HepG2 (cell line): ENCODE data around the gene THBS1. TPM values are rescaled to one million over a fixed set of nuclear protein-coding genes. Genes with fewer than 3 reads are reported as not detected.

Experiments used
- ATAC-seq: fragments of 200-7000 bp; cut with Tn5 transposase; 3 replicates; pipeline ENCODE4 v1.9.1; 2020; ENCODE audit warnings: mild to moderate bottlenecking, moderate library complexity
- BruUV-seq: library from RNA; stranded (reverse); fragments of 400-500 nt; replicated peaks from 2 replicates; lab custom pipeline; 2021; lab: Mats Ljungman, UMichigan
- CTCF ChIA-PET: fragments of 300-600 bp; formaldehyde crosslinking; extraction: SDS; loops from one replicate; lab custom pipeline; 2021; ENCODE audit warnings: low total read pairs, inconsistent platforms, low intra/inter-chr PET ratio; lab: Yijun Ruan, JAX
- POLR2A ChIA-PET: fragments of 350-600 bp; sonication (Branson Sonifier 250); formaldehyde crosslinking; loops from one replicate; lab custom pipeline; 2020; ENCODE audit warnings: antibody characterized with exemption, inconsistent platforms; lab: Yijun Ruan, JAX
- DNase-seq: peaks from one replicate; pipeline ENCODE4 v3.0.0-alpha.2; 2015; ENCODE audit warnings: low spot score
- FAIRE-seq: peaks from 3 replicates; lab custom pipeline; 2011; peaks lifted over from hg19 to GRCh38; lab: Jason Lieb, UNC
- H2AFZ ChIP-seq: one replicate; pipeline ENCODE4 v1.6.1; 2011; ENCODE audit warnings: low read length, inconsistent platforms
- H3K27ac ChIP-seq: fragments of 300-600 bp; 3 replicates; pipeline ENCODE4 v1.8.0; 2011; ENCODE audit warnings: mixed run types, mild to moderate bottlenecking, mixed read lengths, low read length, inconsistent platforms; ENCODE audit not compliant: insufficient read depth; ENCODE audit errors: extremely low read length
- H3K27me3 ChIP-seq, 2 experiments: fragments of 200-600 bp in 1 of 2; 2 replicates in 1 of 2; 3 replicates in 1 of 2; pipeline versions ENCODE4 v1.6.0 to v1.8.0; 2011; ENCODE audit warnings: low read length in 2 of 2, mild to moderate bottlenecking in 2 of 2, moderate library complexity in 2 of 2, inconsistent platforms in 1 of 2; ENCODE audit not compliant: insufficient read depth in 2 of 2, control insufficient read depth in 1 of 2
- H3K36me3 ChIP-seq, 2 experiments: fragments of 200-600 bp in 1 of 2; replicated peaks in 1 of 2; 2 replicates in 1 of 2; 3 replicates in 1 of 2; pipeline versions ENCODE4 v1.5.1 to v1.8.0; 2011; ENCODE audit warnings: low read length in 2 of 2, inconsistent platforms in 1 of 2; ENCODE audit not compliant: insufficient read depth in 2 of 2, control insufficient read depth in 1 of 2
- H3K4me1 ChIP-seq: 2 replicates; pipeline ENCODE4 v1.5.1; 2012; ENCODE audit warnings: low read length, inconsistent platforms; ENCODE audit not compliant: insufficient read depth
- H3K4me2 ChIP-seq: 2 replicates; pipeline ENCODE4 v1.6.0; 2011; ENCODE audit warnings: low read depth, low read length, inconsistent platforms
- H3K4me3 ChIP-seq, 3 experiments: fragments of 200-600 bp in 1 of 3; sonication (generic), shearing (Covaris generic) in 1 of 3; replicated peaks in 1 of 3; 2 replicates each; pipeline ENCODE4 v1.5.1; 2011 to 2016; ENCODE audit warnings: low read length in 3 of 3, inconsistent platforms in 2 of 3, low read depth in 2 of 3, mild to moderate bottlenecking in 2 of 3, control low read depth in 1 of 3, mixed read lengths in 1 of 3; ENCODE audit not compliant: insufficient read depth in 1 of 3
- H3K79me2 ChIP-seq: one replicate; pipeline ENCODE4 v1.6.1; 2011; ENCODE audit warnings: low read length, inconsistent platforms; ENCODE audit not compliant: insufficient read depth
- H3K9ac ChIP-seq: 2 replicates; pipeline ENCODE4 v1.6.0; 2011; ENCODE audit warnings: mild to moderate bottlenecking, low read depth, low read length, inconsistent platforms; ENCODE audit not compliant: insufficient read depth
- H3K9me3 ChIP-seq: 2 replicates; pipeline ENCODE4 v1.5.1; 2012; ENCODE audit warnings: mild to moderate bottlenecking, low read length
- H4K20me1 ChIP-seq: 2 replicates; pipeline ENCODE4 v1.6.0; 2011; ENCODE audit warnings: inconsistent platforms, mild to moderate bottlenecking, low read length, moderate library complexity; ENCODE audit not compliant: insufficient read depth
- AHR ChIP-seq: IDR thresholded peaks from 2 replicates; pipeline ENCODE4 v1.6.1; 2018; ENCODE audit warnings: missing genetic modification reagents, missing compliant biosample characterization
- GABPA ChIP-seq, 2 experiments: IDR thresholded peaks; 2 replicates each; pipeline ENCODE4 v1.6.1; 2011 to 2016; ENCODE audit warnings: low read depth in 2 of 2, low read length in 1 of 2, missing biosample characterization in 1 of 2, missing genetic modification characterization in 1 of 2
- MTA1 ChIP-seq: sonication (generic); formaldehyde crosslinking; IDR thresholded peaks from 2 replicates; pipeline ENCODE4 v1.4.0; 2020; ENCODE audit warnings: missing genetic modification reagents, mild to moderate bottlenecking, borderline replicate concordance
- RCOR2 ChIP-seq: IDR thresholded peaks from 2 replicates; pipeline ENCODE4 v1.6.1; 2016; ENCODE audit warnings: missing biosample characterization, missing genetic modification reagents
- ZBTB26 ChIP-seq: IDR thresholded peaks from 2 replicates; pipeline ENCODE4 v1.6.1; 2016; ENCODE audit warnings: missing compliant biosample characterization, missing genetic modification reagents, borderline replicate concordance
- ZNF337 ChIP-seq: sonication (generic); formaldehyde crosslinking; IDR thresholded peaks from 2 replicates; pipeline ENCODE4 v1.5.1; 2020; ENCODE audit warnings: missing genetic modification reagents, low read depth, mild to moderate bottlenecking, borderline replicate concordance
- ZNF343 ChIP-seq: sonication (generic); formaldehyde crosslinking; IDR thresholded peaks from 2 replicates; pipeline ENCODE4 v1.4.0; 2020; ENCODE audit warnings: mild to moderate bottlenecking, missing genetic modification reagents
- ZNF562 ChIP-seq: sonication (generic); formaldehyde crosslinking; IDR thresholded peaks from 2 replicates; pipeline ENCODE4 v1.8.0; 2022; ENCODE audit warnings: missing genetic modification reagents, borderline replicate concordance
- ZNF768 ChIP-seq: sonication (generic); formaldehyde crosslinking; IDR thresholded peaks from 2 replicates; pipeline ENCODE4 v1.4.0; 2020; ENCODE audit warnings: missing genetic modification reagents
- WGBS: methylation state at CpG from one replicate; pipeline ENCODE4 v1.1.6; 2017; ENCODE audit warnings: low lambda C conversion rate; 5-methylcytosine and 5-hydroxymethylcytosine counted together
- in situ Hi-C: cut with HindIII; loops from 2 replicates; pipeline ENCODE4 v1.10.0; 2017; ENCODE audit warnings: low pct_unique_long_range_greater_than_20kb; ENCODE audit not compliant: extremely low pct_ligation_motif_present
- intact Hi-C: fragments of 100-400 bp; cut with micrococcal nuclease; formaldehyde crosslinking; loops from one replicate; pipeline ENCODE4 v1.10.0; 2022; ENCODE audit not compliant: unreplicated experiment
- polyA plus RNA-seq, 8 experiments: library from polyadenylated mRNA; depleted of rRNA in 3 of 8; stranded (reverse) in 7 of 8; unstranded in 1 of 8; fragments of >200 nt; fragmentation: Illumina TruSeq in 4 of 8; extraction: Trizol in 4 of 8; gene quantifications; 2 replicates each; pipeline versions ENCODE4 v1.2.1 to v1.2.3, GENCODE V29; 2011 to 2016; ENCODE audit warnings: low read depth in 4 of 8, missing spikeins in 1 of 8, mixed read lengths in 1 of 8; ENCODE audit not compliant: insufficient read depth in 1 of 8
- total RNA-seq, 5 experiments: library from RNA; depleted of rRNA; stranded (reverse); fragments of >200 nt; fragmentation: Illumina TruSeq; extraction: Trizol; gene quantifications; 2 replicates each; pipeline ENCODE4 v1.2.3, GENCODE V29; 2016; ENCODE audit warnings: low read depth in 1 of 5
- TF ChIP-seq, protein P1 (sequence below): sonication (generic); formaldehyde crosslinking; IDR thresholded peaks from 2 replicates; pipeline ENCODE4 v1.4.0; 2020; ENCODE audit warnings: mild to moderate bottlenecking, missing genetic modification reagents, borderline replicate concordance
- TF ChIP-seq, protein P2 (sequence below): sonication (generic); formaldehyde crosslinking; IDR thresholded peaks from 2 replicates; pipeline ENCODE4 v1.9.0; 2021; ENCODE audit warnings: missing genetic modification reagents, borderline replicate concordance

Gene THBS1
- total and polyA plus RNA-seq, 2 of the 13 experiments (the other 11 are each of a cell fraction or from before 2014, with no cell fraction given), result 54.7 to 67.1 TPM

- TF ChIP-seq ZBTB26 (no peak), AHR (CRISPR knock-in tag) (no peak)
- TF ChIP-seq, protein P1, sequence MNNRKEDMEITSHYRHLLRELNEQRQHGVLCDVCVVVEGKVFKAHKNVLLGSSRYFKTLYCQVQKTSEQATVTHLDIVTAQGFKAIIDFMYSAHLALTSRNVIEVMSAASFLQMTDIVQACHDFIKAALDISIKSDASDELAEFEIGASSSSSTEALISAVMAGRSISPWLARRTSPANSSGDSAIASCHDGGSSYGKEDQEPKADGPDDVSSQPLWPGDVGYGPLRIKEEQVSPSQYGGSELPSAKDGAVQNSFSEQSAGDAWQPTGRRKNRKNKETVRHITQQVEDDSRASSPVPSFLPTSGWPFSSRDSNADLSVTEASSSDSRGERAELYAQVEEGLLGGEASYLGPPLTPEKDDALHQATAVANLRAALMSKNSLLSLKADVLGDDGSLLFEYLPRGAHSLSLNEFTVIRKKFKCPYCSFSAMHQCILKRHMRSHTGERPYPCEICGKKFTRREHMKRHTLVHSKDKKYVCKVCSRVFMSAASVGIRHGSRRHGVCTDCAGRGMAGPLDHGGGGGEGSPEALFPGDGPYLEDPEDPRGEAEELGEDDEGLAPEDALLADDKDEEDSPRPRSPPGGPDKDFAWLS, result no peak
- TF ChIP-seq, protein P2, sequence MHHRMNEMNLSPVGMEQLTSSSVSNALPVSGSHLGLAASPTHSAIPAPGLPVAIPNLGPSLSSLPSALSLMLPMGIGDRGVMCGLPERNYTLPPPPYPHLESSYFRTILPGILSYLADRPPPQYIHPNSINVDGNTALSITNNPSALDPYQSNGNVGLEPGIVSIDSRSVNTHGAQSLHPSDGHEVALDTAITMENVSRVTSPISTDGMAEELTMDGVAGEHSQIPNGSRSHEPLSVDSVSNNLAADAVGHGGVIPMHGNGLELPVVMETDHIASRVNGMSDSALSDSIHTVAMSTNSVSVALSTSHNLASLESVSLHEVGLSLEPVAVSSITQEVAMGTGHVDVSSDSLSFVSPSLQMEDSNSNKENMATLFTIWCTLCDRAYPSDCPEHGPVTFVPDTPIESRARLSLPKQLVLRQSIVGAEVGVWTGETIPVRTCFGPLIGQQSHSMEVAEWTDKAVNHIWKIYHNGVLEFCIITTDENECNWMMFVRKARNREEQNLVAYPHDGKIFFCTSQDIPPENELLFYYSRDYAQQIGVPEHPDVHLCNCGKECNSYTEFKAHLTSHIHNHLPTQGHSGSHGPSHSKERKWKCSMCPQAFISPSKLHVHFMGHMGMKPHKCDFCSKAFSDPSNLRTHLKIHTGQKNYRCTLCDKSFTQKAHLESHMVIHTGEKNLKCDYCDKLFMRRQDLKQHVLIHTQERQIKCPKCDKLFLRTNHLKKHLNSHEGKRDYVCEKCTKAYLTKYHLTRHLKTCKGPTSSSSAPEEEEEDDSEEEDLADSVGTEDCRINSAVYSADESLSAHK, result no peak
- TF ChIP-seq, all 625 proteins: peak for 0
Measured at GRCh38 chr15:39628546-39629257, 47.8 kb downstream of the THBS1 start (continued).

DNA sequence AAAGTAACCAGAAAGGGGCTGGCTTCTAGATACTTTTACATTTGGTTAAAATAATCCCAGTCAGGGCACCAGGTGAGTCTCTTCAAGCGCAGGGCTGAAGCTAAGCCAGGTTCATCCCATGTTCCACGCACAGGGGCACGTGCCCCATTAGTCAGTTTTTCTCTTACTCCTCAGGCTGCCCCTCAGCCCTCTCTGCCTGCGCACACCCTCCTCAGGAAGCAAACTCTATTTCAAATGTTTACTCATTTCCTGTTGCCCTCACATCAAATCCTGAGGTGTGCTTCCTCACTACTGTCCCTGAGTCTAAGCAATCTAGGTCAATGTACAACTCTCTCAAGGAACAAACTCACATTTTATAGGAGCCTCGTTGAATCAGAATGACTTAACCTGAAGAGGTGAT, 48.5 kb downstream of the THBS1 start:
- BruUV-seq, result no TSS peak
- Histone ChIP-seq H2AFZ (no peak overlapping the region), H3K9ac (no peak overlapping the region), H3K9me3 (no peaks in the 10 kb centered on the region), H3K36me3 (no peaks in the 10 kb centered on the region), H3K79me2 (no peaks in the 10 kb centered on the region), H3K4me2 (no peak overlapping the region), H3K27me3 (no peaks in the 10 kb centered on the region), H4K20me1 (no peaks in the 10 kb centered on the region), H3K4me3 (no peak overlapping the region), H3K27ac (no peak overlapping the region), H3K4me1 (peaks cover 48% of the 10 kb centered on the region)
- intact Hi-C loops, result no loop called here
- ATAC-seq (no peak), DNase-seq (no peak), FAIRE-seq (no peak)
- ChIA-PET CTCF (no interaction called here), POLR2A (no interaction called here)
- TF ChIP-seq GABPA (IDR thresholded peaks at IDR 0.05; ENCODE audit: low read depth, low read length), result no peak
- TF ChIP-seq GABPA (CRISPR knock-in tag; IDR thresholded peaks at IDR 0.05; ENCODE audit: low read depth), result peak; percentile 55; the same call in 1 of the 2 replicates
- TF ChIP-seq MTA1, result no peak
- no peak for TF ChIP-seq ZNF337 (CRISPR knock-in tag)
- TF ChIP-seq ZNF768 (CRISPR knock-in tag), result no peak
- TF ChIP-seq ZNF562 (CRISPR knock-in tag), result no peak
- TF ChIP-seq ZNF343 (CRISPR knock-in tag), result no peak
- TF ChIP-seq RCOR2, result no peak
- in situ Hi-C loops, result no loop called here
- 58% methylated on average over 5 of the region's 5 CpGs for WGBS
